ENCODE measurements around the gene JDP2. TPM values are rescaled to one million over a fixed set of nuclear protein-coding genes. Genes with fewer than 3 reads are reported as not detected.

The JDP2 gene
- total RNA-seq, 1 donor from 2014 or later: 58.0 TPM

DNA sequence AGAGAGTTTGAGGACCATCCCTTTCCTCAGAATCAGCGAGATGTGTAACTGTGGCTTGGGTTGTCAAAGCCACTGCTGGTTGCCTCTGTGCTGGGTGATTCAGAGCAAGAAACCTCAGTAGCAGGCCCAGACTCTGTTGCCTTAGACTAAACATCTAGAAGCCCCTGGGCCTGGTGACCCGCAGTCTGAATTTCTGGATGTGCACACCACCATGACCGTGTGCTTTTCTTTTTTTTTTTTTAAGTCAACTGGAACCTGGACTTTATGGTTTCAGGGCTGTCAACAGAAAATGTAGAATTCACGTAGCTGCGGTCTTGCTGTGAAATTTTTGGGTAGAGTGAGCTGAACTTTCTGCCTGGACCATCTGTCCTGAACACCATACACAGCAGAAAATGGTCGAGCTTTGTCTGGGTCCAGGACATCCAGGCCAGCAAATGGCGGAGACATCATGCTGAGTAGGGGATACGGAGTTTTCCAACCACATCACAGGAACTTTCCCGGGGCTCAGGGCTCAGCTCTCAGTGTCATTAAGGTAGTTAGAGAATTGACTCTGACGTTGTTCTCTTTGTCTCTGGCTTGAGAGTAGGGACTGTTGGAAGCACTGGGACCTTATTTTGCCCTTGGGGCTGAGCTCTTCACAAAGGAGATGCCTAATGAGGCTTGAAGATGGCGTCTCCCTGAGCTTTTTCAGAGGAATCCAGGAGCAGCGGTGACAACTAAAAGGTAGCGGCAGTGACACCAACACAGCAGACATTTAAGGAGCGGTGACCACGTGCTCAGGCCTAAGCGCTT lies 71.5 kb downstream of the JDP2 start:
- TF ChIP-seq, protein P1, sequence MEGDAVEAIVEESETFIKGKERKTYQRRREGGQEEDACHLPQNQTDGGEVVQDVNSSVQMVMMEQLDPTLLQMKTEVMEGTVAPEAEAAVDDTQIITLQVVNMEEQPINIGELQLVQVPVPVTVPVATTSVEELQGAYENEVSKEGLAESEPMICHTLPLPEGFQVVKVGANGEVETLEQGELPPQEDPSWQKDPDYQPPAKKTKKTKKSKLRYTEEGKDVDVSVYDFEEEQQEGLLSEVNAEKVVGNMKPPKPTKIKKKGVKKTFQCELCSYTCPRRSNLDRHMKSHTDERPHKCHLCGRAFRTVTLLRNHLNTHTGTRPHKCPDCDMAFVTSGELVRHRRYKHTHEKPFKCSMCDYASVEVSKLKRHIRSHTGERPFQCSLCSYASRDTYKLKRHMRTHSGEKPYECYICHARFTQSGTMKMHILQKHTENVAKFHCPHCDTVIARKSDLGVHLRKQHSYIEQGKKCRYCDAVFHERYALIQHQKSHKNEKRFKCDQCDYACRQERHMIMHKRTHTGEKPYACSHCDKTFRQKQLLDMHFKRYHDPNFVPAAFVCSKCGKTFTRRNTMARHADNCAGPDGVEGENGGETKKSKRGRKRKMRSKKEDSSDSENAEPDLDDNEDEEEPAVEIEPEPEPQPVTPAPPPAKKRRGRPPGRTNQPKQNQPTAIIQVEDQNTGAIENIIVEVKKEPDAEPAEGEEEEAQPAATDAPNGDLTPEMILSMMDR (IDR thresholded peaks at IDR 0.05): no peak

DNA sequence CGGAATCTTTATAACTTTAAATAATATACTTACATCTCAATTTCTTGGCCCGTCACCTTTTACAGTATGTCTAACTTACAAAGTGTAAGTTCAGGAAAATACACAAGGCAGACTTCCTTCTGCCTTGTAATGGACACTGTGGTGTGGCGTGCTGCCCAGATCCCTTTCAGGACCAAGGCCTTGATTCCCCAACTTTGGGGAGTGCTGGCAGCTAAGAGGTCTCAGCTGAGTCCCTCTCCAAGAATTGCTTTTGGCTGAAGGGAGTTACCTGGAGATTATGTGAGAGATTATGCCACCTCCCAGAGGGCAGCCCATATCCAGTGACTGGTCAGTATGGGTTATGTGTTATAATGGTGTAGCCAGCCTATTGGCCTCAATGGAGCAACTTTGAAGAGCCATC lies 73.3 kb downstream of the JDP2 start:
- no peak for ATAC-seq
- Histone ChIP-seq H3K9me3 (no peaks in the 10 kb centered on the region), H3K27me3 (no peaks in the 10 kb centered on the region), H3K27ac (no peak overlapping the region), H3K4me1 (no peaks in the 10 kb centered on the region), H3K36me3 (no peaks in the 10 kb centered on the region), H3K4me3 (no peak overlapping the region)
- no peak for DNase-seq
- intact Hi-C loops (cut with DNase I): no loop called here
- TF ChIP-seq, protein P1 (IDR thresholded peaks at IDR 0.05): no peak

More for the DNA sequence above, 71.5 kb downstream of the JDP2 start:
- H3K4me3 ChIP-seq: no peak overlapping the region
- H3K27ac ChIP-seq: no peak overlapping the region
- DNase-seq (no peak), ATAC-seq (no peak)
- no peaks in the 10 kb centered on the region for H3K9me3 ChIP-seq
- H3K36me3 ChIP-seq: no peaks in the 10 kb centered on the region
- H3K4me1 ChIP-seq: no peaks in the 10 kb centered on the region
- no peaks in the 10 kb centered on the region for H3K27me3 ChIP-seq
- intact Hi-C loops (cut with DNase I): no loop called here

DNA sequence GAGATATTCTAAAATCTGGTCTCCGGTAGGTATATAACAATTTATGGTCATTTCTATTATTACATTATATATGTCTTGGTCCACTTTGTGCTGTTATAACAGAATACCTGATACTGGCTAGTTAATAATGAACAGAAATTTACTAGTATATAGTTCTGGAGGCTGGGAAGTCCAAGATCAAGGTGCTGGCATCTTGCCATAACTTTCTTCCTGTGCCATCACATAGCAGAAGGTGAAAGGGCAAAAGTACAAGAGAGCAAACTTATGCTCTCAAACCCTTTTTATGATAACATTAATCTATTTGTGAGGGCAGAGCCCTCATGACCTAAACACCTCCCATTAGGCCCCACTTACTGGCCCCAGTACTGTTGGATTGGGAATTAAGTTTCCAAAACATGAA lies 76.6 kb downstream of the JDP2 start:
- TF ChIP-seq, protein P1 (IDR thresholded peaks at IDR 0.05): no peak
- Histone ChIP-seq H3K27ac (no peak overlapping the region), H3K4me3 (no peak overlapping the region), H3K9me3 (peaks cover 8% of the 10 kb centered on the region), H3K27me3 (no peaks in the 10 kb centered on the region), H3K4me1 (no peaks in the 10 kb centered on the region), H3K36me3 (no peaks in the 10 kb centered on the region)
- intact Hi-C loops (cut with DNase I): no loop called here
- no peak for DNase-seq
- ATAC-seq: no peak

DNA sequence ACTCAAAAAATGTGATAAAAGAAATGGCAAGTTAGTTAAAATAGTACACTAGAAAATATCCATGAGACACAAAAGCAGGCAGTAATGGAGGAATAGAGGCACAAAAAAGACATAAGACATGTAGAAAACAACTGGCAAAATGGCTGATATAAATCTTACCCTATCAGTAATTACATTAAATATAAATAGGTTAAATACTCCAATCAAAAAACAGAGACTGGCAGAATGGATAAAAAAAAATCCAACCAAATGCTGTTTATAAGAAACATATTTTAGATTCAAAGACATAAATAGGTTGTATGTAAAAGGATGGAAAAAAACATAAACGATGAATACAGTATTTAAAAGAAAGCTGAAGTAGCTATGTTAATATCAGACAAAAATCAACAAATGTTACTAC lies 79.1 kb downstream of the JDP2 start:
- TF ChIP-seq, protein P1 (IDR thresholded peaks at IDR 0.05): no peak
- Histone ChIP-seq H3K27me3 (no peaks in the 10 kb centered on the region), H3K27ac (no peak overlapping the region), H3K4me3 (no peak overlapping the region), H3K9me3 (peaks cover 16% of the 10 kb centered on the region), H3K36me3 (no peaks in the 10 kb centered on the region), H3K4me1 (no peaks in the 10 kb centered on the region)
- no peak for ATAC-seq
- intact Hi-C loops (cut with DNase I): no loop called here
- no peak for DNase-seq

DNA sequence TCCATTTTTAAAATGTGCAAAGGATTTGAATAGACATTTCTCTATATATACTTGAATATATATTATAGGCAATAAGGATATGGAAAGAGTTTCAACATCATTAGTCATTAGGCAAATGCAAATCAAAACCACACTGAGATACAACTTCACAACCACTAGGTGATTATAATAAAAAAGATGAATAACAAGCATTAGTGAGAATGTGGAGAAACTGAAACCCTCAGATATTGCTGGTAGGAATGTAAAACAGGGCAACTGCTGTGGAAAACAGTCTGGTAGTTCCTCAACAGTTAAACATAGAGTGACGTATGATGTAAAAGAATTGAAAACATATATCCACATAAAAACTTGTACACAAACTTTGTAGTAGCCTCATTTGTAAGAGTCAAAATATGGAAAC lies 82.7 kb downstream of the JDP2 start:
- Histone ChIP-seq H3K4me3 (no peak overlapping the region), H3K4me1 (peaks cover 12% of the 10 kb centered on the region), H3K36me3 (no peaks in the 10 kb centered on the region), H3K27ac (no peak overlapping the region), H3K9me3 (peaks cover 16% of the 10 kb centered on the region), H3K27me3 (no peaks in the 10 kb centered on the region)
- no peak for ATAC-seq
- intact Hi-C loops (cut with DNase I): no loop called here
- DNase-seq: no peak
- TF ChIP-seq, protein P1 (IDR thresholded peaks at IDR 0.05): no peak

Measured in upper lobe of right lung (tissue), 1 donor.